Prostate gland (tissue), 2 donors: ENCODE measurements around the gene LCORL. TPM values are rescaled to one million over a fixed set of nuclear protein-coding genes. Genes with fewer than 3 reads are reported as not detected.

Experiments
- DNase-seq: peaks from one replicate; pipeline ENCODE4 v3.0.0-alpha.2; 2019; ENCODE audit warnings: low spot score
- H3K27ac ChIP-seq, 2 donors: fragments of 200-600 bp; sonication (generic); 2 replicates each; pipeline ENCODE4 v1.5.1; 2017 to 2019
- H3K27me3 ChIP-seq: fragments of 200-600 bp; sonication (generic); replicated peaks from 2 replicates; pipeline ENCODE4 v1.5.1; 2019; ENCODE audit not compliant: insufficient read depth
- H3K36me3 ChIP-seq, 2 donors: fragments of 200-600 bp; sonication (generic); 1 replicate in 1 of 2; 2 replicates in 1 of 2; pipeline versions ENCODE4 v1.5.1 to v1.8.1; 2017 to 2019
- H3K4me1 ChIP-seq: fragments of 200-600 bp; sonication (generic); replicated peaks from 2 replicates; pipeline ENCODE4 v1.5.1; 2019
- H3K4me3 ChIP-seq, 2 donors: fragments of 200-600 bp; sonication (generic); 2 replicates each; pipeline ENCODE4 v1.5.1; 2017 to 2019
- H3K9me3 ChIP-seq: fragments of 200-600 bp; sonication (generic); 2 replicates; pipeline ENCODE4 v1.5.1; 2017
- POLR2A ChIP-seq: fragments of 450-650 bp; IDR thresholded peaks from one replicate; pipeline ENCODE4 v1.6.1; 2016; ENCODE audit warnings: antibody characterized with exemption, mild to moderate bottlenecking
- POLR2AphosphoS5 ChIP-seq: sonication (generic); formaldehyde crosslinking; IDR thresholded peaks from one replicate; pipeline ENCODE4 v1.6.1; 2017; ENCODE audit warnings: antibody characterized with exemption
- WGBS: methylation state at CpG from one replicate; pipeline ENCODE4 v1.1.5; 2018; 5-methylcytosine and 5-hydroxymethylcytosine counted together
- intact Hi-C: fragments of 100-400 bp; cut with DNase I; formaldehyde crosslinking; loops from one replicate; pipeline ENCODE4 v1.14.2; 2022
- total RNA-seq, 2 donors: library from RNA; depleted of rRNA; stranded (reverse); fragments of >200 nt; gene quantifications; one replicate each; pipeline ENCODE4 v1.1.0, GENCODE V29; 2016
- TF ChIP-seq, protein P1 (sequence below), 4 experiments: fragments of 200-600 bp in 2 of 4; fragments of 450-650 bp in 2 of 4; sonication (generic) in 2 of 4; IDR thresholded peaks; 1 replicate in 3 of 4; 2 replicates in 1 of 4; pipeline ENCODE4 v1.5.1; 2016 to 2019; ENCODE audit warnings: antibody characterized with exemption in 4 of 4, mild to moderate bottlenecking in 2 of 4, moderate library complexity in 2 of 4

LCORL gene
- total RNA-seq, 2 donors from 2014 or later: 17.8 to 34.5 TPM

DNA sequence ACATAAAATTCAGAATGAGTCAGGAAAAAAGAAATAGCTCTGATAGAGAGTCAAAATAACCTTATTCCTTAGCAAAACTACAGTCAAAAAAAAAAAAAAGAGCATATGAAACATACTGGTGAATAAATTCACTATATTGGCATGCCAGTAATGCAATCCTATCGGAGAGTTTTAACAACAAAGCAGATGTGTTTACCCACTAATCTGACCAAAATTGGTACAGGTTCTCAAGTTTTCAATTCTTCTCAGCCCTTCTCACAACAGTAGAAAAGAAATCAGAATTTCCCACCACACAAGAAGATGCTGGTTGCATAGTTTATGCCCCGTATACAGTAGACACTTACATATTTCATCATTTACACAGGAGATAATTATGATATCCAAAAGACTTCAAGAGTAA is 59.4 kb downstream of the LCORL start:
- intact Hi-C loops: no loop called here
- WGBS: 95% methylated on average over 2 of the region's 2 CpGs
- Histone ChIP-seq H3K36me3 (no peaks in the 10 kb centered on the region), H3K4me3 (no peak overlapping the region), H3K27ac (no peak overlapping the region), H3K9me3 (no peaks in the 10 kb centered on the region), H3K27me3 (no peaks in the 10 kb centered on the region), H3K4me1 (no peaks in the 10 kb centered on the region)
- no peak for DNase-seq
- TF ChIP-seq POLR2A (no peak), POLR2AphosphoS5 (no peak)
- TF ChIP-seq, protein P1, sequence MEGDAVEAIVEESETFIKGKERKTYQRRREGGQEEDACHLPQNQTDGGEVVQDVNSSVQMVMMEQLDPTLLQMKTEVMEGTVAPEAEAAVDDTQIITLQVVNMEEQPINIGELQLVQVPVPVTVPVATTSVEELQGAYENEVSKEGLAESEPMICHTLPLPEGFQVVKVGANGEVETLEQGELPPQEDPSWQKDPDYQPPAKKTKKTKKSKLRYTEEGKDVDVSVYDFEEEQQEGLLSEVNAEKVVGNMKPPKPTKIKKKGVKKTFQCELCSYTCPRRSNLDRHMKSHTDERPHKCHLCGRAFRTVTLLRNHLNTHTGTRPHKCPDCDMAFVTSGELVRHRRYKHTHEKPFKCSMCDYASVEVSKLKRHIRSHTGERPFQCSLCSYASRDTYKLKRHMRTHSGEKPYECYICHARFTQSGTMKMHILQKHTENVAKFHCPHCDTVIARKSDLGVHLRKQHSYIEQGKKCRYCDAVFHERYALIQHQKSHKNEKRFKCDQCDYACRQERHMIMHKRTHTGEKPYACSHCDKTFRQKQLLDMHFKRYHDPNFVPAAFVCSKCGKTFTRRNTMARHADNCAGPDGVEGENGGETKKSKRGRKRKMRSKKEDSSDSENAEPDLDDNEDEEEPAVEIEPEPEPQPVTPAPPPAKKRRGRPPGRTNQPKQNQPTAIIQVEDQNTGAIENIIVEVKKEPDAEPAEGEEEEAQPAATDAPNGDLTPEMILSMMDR (IDR thresholded peaks at IDR 0.05): no peak

DNA sequence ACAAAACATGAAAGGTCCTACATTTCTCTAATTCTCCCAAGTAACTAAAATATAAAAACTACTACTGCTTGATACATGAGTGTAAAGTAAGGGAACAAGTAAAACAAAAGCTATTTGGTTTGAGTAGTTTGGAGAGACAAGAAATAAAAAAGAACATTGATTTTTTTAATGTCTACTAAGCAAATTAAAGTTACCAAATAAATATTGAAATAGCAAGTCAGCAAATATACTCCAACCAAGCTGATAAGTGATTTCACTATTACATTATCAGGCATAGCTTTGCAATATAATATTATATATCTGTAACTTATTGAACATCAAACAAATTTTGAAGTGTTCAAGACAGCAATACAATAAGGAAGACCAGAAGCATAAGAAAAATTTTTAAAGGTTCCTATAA is 60.3 kb downstream of the LCORL start:
- Histone ChIP-seq H3K27ac (no peak overlapping the region), H3K4me3 (no peak overlapping the region), H3K27me3 (no peaks in the 10 kb centered on the region), H3K36me3 (no peaks in the 10 kb centered on the region), H3K9me3 (no peaks in the 10 kb centered on the region), H3K4me1 (no peaks in the 10 kb centered on the region)
- TF ChIP-seq POLR2A: no peak
- TF ChIP-seq, protein P1 (IDR thresholded peaks at IDR 0.05): no peak
- TF ChIP-seq POLR2AphosphoS5: no peak
- intact Hi-C loops: no loop called here
- no peak for DNase-seq

DNA sequence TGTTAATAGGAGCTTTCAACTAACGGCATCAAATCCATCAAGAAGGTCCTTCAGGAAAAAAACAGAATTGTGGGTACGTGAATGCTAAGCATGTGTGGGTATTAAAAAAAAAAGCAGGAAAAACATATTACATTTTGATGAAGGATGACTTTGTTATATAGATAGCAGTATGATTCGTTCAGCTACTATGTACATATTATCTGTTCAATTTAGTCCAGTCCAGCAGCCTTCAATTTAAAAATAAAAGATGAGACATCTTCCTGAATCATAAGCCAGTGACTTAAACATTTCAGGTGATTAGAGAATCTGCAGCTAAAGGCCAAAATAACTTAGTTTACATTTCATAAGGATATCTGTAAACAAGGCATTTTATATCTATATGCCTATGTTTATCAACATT is 63.4 kb downstream of the LCORL start:
- 91% methylated on average over 3 of the region's 3 CpGs for whole genome bisulfite sequencing

DNA sequence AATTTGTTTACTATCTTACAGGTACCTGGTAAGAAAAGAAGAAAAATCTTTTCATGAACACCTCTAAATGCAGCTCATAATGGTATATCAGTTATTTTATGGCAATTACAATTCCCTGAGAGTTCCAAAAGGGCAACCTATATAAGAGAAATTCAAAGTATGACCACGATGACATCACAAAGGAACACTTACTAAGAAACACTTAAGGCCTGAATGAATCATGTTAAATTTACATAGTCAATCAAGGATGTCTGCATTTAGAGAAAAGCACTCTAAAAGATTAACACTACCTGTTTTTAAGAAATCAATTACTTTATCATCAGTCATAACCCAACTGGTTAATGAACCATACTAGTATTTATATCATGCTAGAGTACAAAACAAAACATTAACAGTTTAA is 63.9 kb downstream of the LCORL start:
- no peak overlapping the region for H3K27ac ChIP-seq
- H3K27me3 ChIP-seq: no peaks in the 10 kb centered on the region
- H3K36me3 ChIP-seq: no peaks in the 10 kb centered on the region
- WGBS: 87% methylated on average over 1 of the region's 1 CpG
- no peaks in the 10 kb centered on the region for H3K4me1 ChIP-seq
- intact Hi-C loops: no loop called here
- no peak for DNase-seq
- H3K4me3 ChIP-seq: no peak overlapping the region
- H3K9me3 ChIP-seq: no peaks in the 10 kb centered on the region
- no peak for TF ChIP-seq POLR2AphosphoS5
- no peak for TF ChIP-seq POLR2A
- TF ChIP-seq, protein P1 (IDR thresholded peaks at IDR 0.05): no peak

More for the DNA sequence above, 63.4 kb downstream of the LCORL start:
- Histone ChIP-seq H3K27me3 (no peaks in the 10 kb centered on the region), H3K27ac (no peak overlapping the region), H3K4me1 (no peaks in the 10 kb centered on the region), H3K36me3 (no peaks in the 10 kb centered on the region), H3K9me3 (no peaks in the 10 kb centered on the region), H3K4me3 (no peak overlapping the region)
- DNase-seq: no peak
- no peak for TF ChIP-seq POLR2A
- TF ChIP-seq, protein P1 (IDR thresholded peaks at IDR 0.05): no peak
- TF ChIP-seq POLR2AphosphoS5: no peak
- intact Hi-C loops: no loop called here

DNA sequence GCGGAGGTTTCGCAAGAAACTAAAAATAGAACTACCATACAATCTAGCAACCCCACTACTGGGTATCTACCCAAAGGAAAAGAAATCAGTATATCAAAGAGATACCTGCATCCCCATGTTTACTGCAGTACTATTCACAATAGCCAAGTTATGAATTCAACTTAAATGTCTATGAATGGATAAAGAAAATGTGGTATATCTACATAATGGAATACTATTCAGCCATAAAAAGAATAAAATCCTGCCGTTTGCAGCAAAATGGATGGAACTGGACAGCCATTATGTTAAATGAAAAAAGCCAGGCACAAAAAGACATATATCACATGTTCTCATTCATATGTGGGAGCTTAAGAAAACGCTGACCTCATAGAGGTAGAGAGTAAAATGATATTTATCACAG is 65.3 kb downstream of the LCORL start:
- TF ChIP-seq POLR2AphosphoS5 (no peak), POLR2A (no peak)
- TF ChIP-seq, protein P1 (IDR thresholded peaks at IDR 0.05): no peak
- Histone ChIP-seq H3K4me3 (no peak overlapping the region), H3K9me3 (no peaks in the 10 kb centered on the region), H3K36me3 (no peaks in the 10 kb centered on the region), H3K27ac (no peak overlapping the region), H3K27me3 (no peaks in the 10 kb centered on the region), H3K4me1 (no peaks in the 10 kb centered on the region)
- no peak for DNase-seq
- intact Hi-C loops: no loop called here
- 98% methylated on average over 4 of the region's 4 CpGs for WGBS
